HEK293T (cell line): ENCODE measurements around the gene FKBP7.

ENCODE experiments used
- ARNT ChIP-seq: fragments of 450-650 bp; IDR thresholded peaks from 2 replicates; pipeline ENCODE4 v1.6.1; 2017; ENCODE audit warnings: mild to moderate bottlenecking
- BHLHE40 ChIP-seq: fragments of 450-650 bp; IDR thresholded peaks from 2 replicates; pipeline ENCODE4 v1.6.1; 2016; ENCODE audit warnings: mild to moderate bottlenecking, moderate library complexity, borderline replicate concordance
- ELF4 ChIP-seq: fragments of 450-650 bp; IDR thresholded peaks from 2 replicates; pipeline ENCODE4 v1.6.1; 2017; ENCODE audit warnings: antibody characterized with exemption
- FOXA1 ChIP-seq: fragments of 450-650 bp; IDR thresholded peaks from 2 replicates; pipeline ENCODE4 v1.6.1; 2016; ENCODE audit warnings: mild to moderate bottlenecking
- FOXM1 ChIP-seq: fragments of 450-650 bp; IDR thresholded peaks from 2 replicates; pipeline ENCODE4 v1.6.1; 2017; ENCODE audit warnings: mild to moderate bottlenecking, borderline replicate concordance
- HDGF ChIP-seq: fragments of 450-650 bp; IDR thresholded peaks from 2 replicates; pipeline ENCODE4 v1.6.1; 2017; ENCODE audit warnings: antibody characterized with exemption, borderline replicate concordance
- LEF1 ChIP-seq: fragments of 450-650 bp; IDR thresholded peaks from 2 replicates; pipeline ENCODE4 v1.6.1; 2017; ENCODE audit warnings: mild to moderate bottlenecking, borderline replicate concordance
- NFRKB ChIP-seq: fragments of 450-650 bp; IDR thresholded peaks from 2 replicates; pipeline ENCODE4 v1.6.1; 2016; ENCODE audit warnings: mild to moderate bottlenecking, moderate library complexity
- PKNOX1 ChIP-seq: fragments of 450-650 bp; IDR thresholded peaks from 2 replicates; pipeline ENCODE4 v1.6.1; 2016
- SP1 ChIP-seq: fragments of 450-650 bp; IDR thresholded peaks from 2 replicates; pipeline ENCODE4 v1.6.1; 2017
- SUZ12 ChIP-seq: fragments of 450-650 bp; IDR thresholded peaks from 2 replicates; pipeline ENCODE4 v1.6.1; 2016; ENCODE audit warnings: mild to moderate bottlenecking
- TARDBP ChIP-seq: fragments of 450-650 bp; IDR thresholded peaks from 2 replicates; pipeline ENCODE4 v1.6.1; 2016
- ZNF384 ChIP-seq: fragments of 450-650 bp; IDR thresholded peaks from 2 replicates; pipeline ENCODE4 v1.6.1; 2016

DNA sequence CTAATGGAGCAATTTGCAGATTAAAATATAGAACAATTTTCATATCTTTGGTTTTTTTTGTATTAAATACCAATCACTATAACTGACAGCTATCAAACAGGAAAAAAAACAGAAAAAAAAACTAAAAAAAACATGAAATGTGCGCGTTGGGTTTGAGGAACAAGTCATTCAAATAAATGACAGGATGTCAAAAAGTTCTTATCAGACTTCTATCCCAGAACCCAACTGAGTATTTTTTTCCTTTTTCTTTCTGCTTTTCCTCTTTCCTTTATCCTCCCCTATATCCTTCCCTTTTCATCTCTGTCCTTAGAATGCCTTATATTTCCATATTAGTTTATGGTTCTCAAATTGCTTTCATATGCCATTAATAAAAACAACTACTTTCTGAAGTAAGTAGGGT lies 41.7 kb downstream of the FKBP7 start:
- TF ChIP-seq SUZ12 (no peak), BHLHE40 (no peak), FOXM1 (no peak), ZNF384 (no peak), TARDBP (no peak), ELF4 (no peak), SP1 (no peak), FOXA1 (no peak), HDGF (no peak), ARNT (no peak), NFRKB (no peak), PKNOX1 (no peak), LEF1 (no peak)
